MM.1S (cell line): ENCODE results near the gene NFYB.

ENCODE experiments used
- CTCF ChIP-seq: fragments of 300-600 bp; sonication (generic); IDR thresholded peaks from 2 replicates; pipeline ENCODE4 v1.5.1; 2016; ENCODE audit warnings: antibody characterized with exemption, low read length, mixed read lengths
- EZH2 ChIP-seq: fragments of 300-600 bp; sonication (generic); optimal IDR thresholded peaks from 2 replicates; pipeline ENCODE3; 2017; ENCODE audit warnings: low read depth, mild to moderate bottlenecking, antibody characterized with exemption, low read length, mixed read lengths
- EZH2phosphoT487 ChIP-seq: fragments of 300-600 bp; sonication (generic); IDR thresholded peaks from 2 replicates; pipeline ENCODE4 v1.6.1; 2018; ENCODE audit warnings: antibody characterized with exemption, low read length

- TF ChIP-seq CTCF = no peak
- no peak for TF ChIP-seq EZH2
- no peak for TF ChIP-seq EZH2phosphoT487
Observed at GRCh38 chr12:104083769-104084475, 54.1 kb downstream of the NFYB start.
